H1 (cell line): Measurements from ENCODE around the gene ADGRG1. TPM values are rescaled to one million over a fixed set of nuclear protein-coding genes. Genes with fewer than 3 reads are reported as not detected.
A peak's percentile ranks its signal among the peaks of the same experiment; 100 is the strongest.

Experiments
- CTCF ChIA-PET: fragments of 300-600 bp; sonication (Branson Sonifier 250); formaldehyde crosslinking; loops from one replicate; lab custom pipeline; 2021; ENCODE audit not compliant: partially characterized antibody; lab: Charles Lee
- POLR2A ChIA-PET: fragments of 300-600 bp; sonication (Branson Sonifier 250); formaldehyde crosslinking; loops from one replicate; lab custom pipeline; 2021; ENCODE audit warnings: inconsistent platforms; ENCODE audit not compliant: partially characterized antibody; lab: Charles Lee
- DNase-seq, 2 experiments: peaks; one replicate each; pipeline versions ENCODE4 v3.0.0 to v3.0.0-alpha.2; 2010 to 2022; ENCODE audit warnings: low spot score in 2 of 2, low read depth in 1 of 2, mixed read lengths in 1 of 2
- FAIRE-seq: peaks from 2 replicates; lab custom pipeline; 2011; peaks lifted over from hg19 to GRCh38; lab: Jason Lieb, UNC
- H2AFZ ChIP-seq: 2 replicates; pipeline ENCODE4 v1.8.1; 2012; ENCODE audit warnings: low read length, inconsistent platforms
- H2AK5ac ChIP-seq: 2 replicates; pipeline ENCODE4 v1.6.1; 2013; ENCODE audit warnings: low read depth, low read length
- H2BK120ac ChIP-seq: replicated peaks from 2 replicates; pipeline ENCODE3; 2013; ENCODE audit warnings: low read depth, low read length, inconsistent platforms
- H2BK12ac ChIP-seq: 2 replicates; pipeline ENCODE4 v1.6.1; 2013; ENCODE audit warnings: low read depth, low read length
- H2BK15ac ChIP-seq: 2 replicates; pipeline ENCODE4 v1.6.1; 2013; ENCODE audit warnings: low read length
- H2BK20ac ChIP-seq: 2 replicates; pipeline ENCODE4 v1.6.1; 2013; ENCODE audit warnings: low read length
- H2BK5ac ChIP-seq: 2 replicates; pipeline ENCODE4 v1.6.1; 2013; ENCODE audit warnings: low read depth, low read length
- H3K14ac ChIP-seq: 2 replicates; pipeline ENCODE4 v1.6.1; 2013; ENCODE audit warnings: inconsistent platforms; ENCODE audit not compliant: insufficient read length
- H3K18ac ChIP-seq: 2 replicates; pipeline ENCODE4 v1.6.1; 2013; ENCODE audit warnings: low read length; ENCODE audit errors: extremely low read depth
- H3K23ac ChIP-seq: 2 replicates; pipeline ENCODE4 v1.6.1; 2013; ENCODE audit warnings: inconsistent platforms; ENCODE audit not compliant: insufficient read length
- H3K23me2 ChIP-seq: 2 replicates; pipeline ENCODE4 v1.6.1; 2013; ENCODE audit warnings: low read depth, low read length
- H3K27ac ChIP-seq: 2 replicates; pipeline ENCODE4 v1.6.1; 2011; ENCODE audit warnings: low read depth, low read length, inconsistent platforms
- H3K27me3 ChIP-seq, 4 experiments: replicated peaks in 1 of 4; 1 replicate in 1 of 4; 2 replicates in 3 of 4; pipeline versions ENCODE4 v1.6.1 to v1.8.1; 2011 to 2013; ENCODE audit warnings: low read length in 3 of 4, mild to moderate bottlenecking in 3 of 4, inconsistent platforms in 2 of 4, mixed read lengths in 2 of 4, moderate library complexity in 1 of 4; ENCODE audit not compliant: control insufficient read depth in 3 of 4, insufficient read depth in 3 of 4; ENCODE audit errors: extremely low read depth in 1 of 4
- H3K36me3 ChIP-seq, 4 experiments: 2 replicates each; pipeline versions ENCODE4 v1.6.1 to v1.8.1; 2011 to 2013; ENCODE audit warnings: mild to moderate bottlenecking in 4 of 4, low read length in 3 of 4, moderate library complexity in 2 of 4, control low read depth in 1 of 4, inconsistent platforms in 1 of 4; ENCODE audit not compliant: insufficient read depth in 4 of 4, control insufficient read depth in 2 of 4
- H3K4ac ChIP-seq: replicated peaks from 2 replicates; pipeline ENCODE3; 2013; ENCODE audit warnings: low read length, low read depth, mixed read lengths, inconsistent platforms; ENCODE audit not compliant: insufficient read length
- H3K4me1 ChIP-seq, 4 experiments: replicated peaks in 1 of 4; 1 replicate in 1 of 4; 2 replicates in 3 of 4; pipeline versions ENCODE4 v1.6.1 to v1.8.1; 2011 to 2013; ENCODE audit warnings: low read length in 3 of 4, inconsistent platforms in 2 of 4, mixed read lengths in 1 of 4; ENCODE audit not compliant: insufficient read depth in 4 of 4, control insufficient read depth in 3 of 4
- H3K4me2 ChIP-seq, 2 experiments: 2 replicates each; pipeline versions ENCODE4 v1.6.1 to v1.8.1; 2011 to 2013; ENCODE audit warnings: low read depth in 2 of 2, low read length in 2 of 2, control low read depth in 1 of 2, inconsistent platforms in 1 of 2, mild to moderate bottlenecking in 1 of 2; ENCODE audit not compliant: insufficient read depth in 1 of 2
- H3K4me3 ChIP-seq, 4 experiments: fragments of 200-600, 300-600 bp in 1 of 4; sonication (generic), shearing (Covaris generic), sonication (Bioruptor Twin) in 1 of 4; 2 replicates each; pipeline versions ENCODE4 v1.5.1 to v1.8.1; 2011 to 2016; ENCODE audit warnings: low read length in 4 of 4, low read depth in 3 of 4, control low read depth in 2 of 4, inconsistent platforms in 2 of 4, mild to moderate bottlenecking in 2 of 4, mixed read lengths in 1 of 4, moderate library complexity in 1 of 4; ENCODE audit not compliant: insufficient read depth in 2 of 4; ENCODE audit errors: extremely low read depth in 1 of 4
- H3K56ac ChIP-seq: replicated peaks from 2 replicates; pipeline ENCODE3; 2013; ENCODE audit warnings: low read depth, mild to moderate bottlenecking, mixed read lengths, low read length, inconsistent platforms; ENCODE audit not compliant: insufficient read length
- H3K79me1 ChIP-seq: 2 replicates; pipeline ENCODE4 v1.6.1; 2013; ENCODE audit warnings: low read depth, low read length, control low read depth
- H3K79me2 ChIP-seq, 2 experiments: 2 replicates each; pipeline versions ENCODE4 v1.6.1 to v1.8.1; 2012 to 2013; ENCODE audit warnings: low read length in 2 of 2, mild to moderate bottlenecking in 2 of 2, inconsistent platforms in 1 of 2; ENCODE audit not compliant: insufficient read depth in 2 of 2, control insufficient read depth in 1 of 2
- H3K9ac ChIP-seq, 4 experiments: replicated peaks in 1 of 4; 1 replicate in 1 of 4; 2 replicates in 3 of 4; pipeline versions ENCODE4 v1.6.1 to v1.8.1; 2011 to 2013; ENCODE audit warnings: low read depth in 3 of 4, low read length in 3 of 4, control low read depth in 2 of 4, mild to moderate bottlenecking in 2 of 4, moderate library complexity in 2 of 4, inconsistent platforms in 1 of 4; ENCODE audit errors: extremely low read depth in 1 of 4
- H3K9me3 ChIP-seq, 2 experiments: 2 replicates each; pipeline versions ENCODE4 v1.6.1 to v1.8.1; 2012 to 2013; ENCODE audit warnings: mild to moderate bottlenecking in 2 of 2, moderate library complexity in 2 of 2, control low read depth in 1 of 2, inconsistent platforms in 1 of 2, low read depth in 1 of 2, low read length in 1 of 2, mixed read lengths in 1 of 2; ENCODE audit not compliant: insufficient read depth in 2 of 2
- H4K20me1 ChIP-seq, 2 experiments: replicated peaks in 1 of 2; 2 replicates each; pipeline versions ENCODE3 to v1.8.1; 2011 to 2013; ENCODE audit warnings: inconsistent platforms in 2 of 2, low read length in 2 of 2, mild to moderate bottlenecking in 1 of 2; ENCODE audit not compliant: insufficient read depth in 2 of 2, control insufficient read depth in 1 of 2
- H4K5ac ChIP-seq: 2 replicates; pipeline ENCODE4 v1.6.1; 2013; ENCODE audit warnings: low read length, low read depth, mixed read lengths, inconsistent platforms; ENCODE audit not compliant: insufficient read length
- H4K8ac ChIP-seq: 2 replicates; pipeline ENCODE4 v1.8.0; 2013; ENCODE audit warnings: mild to moderate bottlenecking, moderate library complexity, low read length, inconsistent platforms; ENCODE audit not compliant: insufficient read depth; ENCODE audit errors: extremely low read depth
- H4K91ac ChIP-seq: replicated peaks from 2 replicates; pipeline ENCODE3; 2013; ENCODE audit warnings: low read length, mixed read lengths, inconsistent platforms; ENCODE audit not compliant: insufficient read length
- FOSL1 ChIP-seq: IDR thresholded peaks from 2 replicates; pipeline ENCODE4 v1.6.1; 2011; ENCODE audit warnings: mild to moderate bottlenecking, low read depth, low read length, moderate library complexity; ENCODE audit not compliant: insufficient read depth
- GABPA ChIP-seq: IDR thresholded peaks from 2 replicates; pipeline ENCODE4 v1.6.1; 2011; ENCODE audit warnings: mild to moderate bottlenecking, low read length, moderate library complexity, borderline replicate concordance; ENCODE audit not compliant: insufficient read depth
- JUN ChIP-seq: IDR thresholded peaks from 2 replicates; pipeline ENCODE4 v1.6.1; 2011; ENCODE audit warnings: low read depth, mild to moderate bottlenecking, improper control_type of control experiment, low read length
- KDM4A ChIP-seq: IDR thresholded peaks from one replicate; pipeline ENCODE4 v1.7.1; 2012; ENCODE audit warnings: low read depth, mild to moderate bottlenecking, moderate library complexity, low read length, inconsistent platforms; ENCODE audit not compliant: severe bottlenecking
- MAFK ChIP-seq: IDR thresholded peaks from 2 replicates; pipeline ENCODE4 v1.6.1; 2012; ENCODE audit warnings: low read depth, mild to moderate bottlenecking, improper control_type of control experiment, low read length
- RXRA ChIP-seq: IDR thresholded peaks from 2 replicates; pipeline ENCODE4 v1.6.1; 2011; ENCODE audit warnings: low read depth, mild to moderate bottlenecking, low read length, moderate library complexity; ENCODE audit not compliant: insufficient read depth
- SP1 ChIP-seq: IDR thresholded peaks from 2 replicates; pipeline ENCODE4 v1.6.1; 2011; ENCODE audit warnings: low read depth, low read length
- SP2 ChIP-seq: IDR thresholded peaks from 2 replicates; pipeline ENCODE4 v1.6.1; 2012; ENCODE audit warnings: mild to moderate bottlenecking, low read length, inconsistent platforms
- SUZ12 ChIP-seq: fragments of 200-600 bp; sonication (generic); IDR thresholded peaks from 2 replicates; pipeline ENCODE4 v1.6.1; 2012; ENCODE audit warnings: mild to moderate bottlenecking, inconsistent platforms, low read length, moderate library complexity, mixed read lengths
- YY1 ChIP-seq: IDR thresholded peaks from 2 replicates; pipeline ENCODE4 v1.6.1; 2011; ENCODE audit warnings: low read depth, mild to moderate bottlenecking, low read length
- WGBS, 2 experiments: shearing (Covaris generic) in 1 of 2; methylation state at CpG; one replicate each; pipeline versions ENCODE4 v1.1.6 to v1.1.7; 2013 to 2015; ENCODE audit warnings: low lambda C conversion rate in 2 of 2, mixed read lengths in 2 of 2, inconsistent platforms in 1 of 2, low coverage in 1 of 2, missing lambda C conversion rate in 1 of 2; ENCODE audit not compliant: insufficient replicate concordance in 2 of 2, insufficient coverage in 1 of 2, insufficient read length in 1 of 2; ENCODE audit errors: extremely low coverage in 1 of 2, missing lambda C conversion rate in 1 of 2; 5-methylcytosine and 5-hydroxymethylcytosine counted together
- polyA plus RNA-seq, 7 experiments: library from polyadenylated mRNA; depleted of rRNA in 3 of 7; stranded (reverse) in 5 of 7; unstranded in 2 of 7; fragments of >200 nt in 5 of 7; fragments of 200-250 nt in 2 of 7; gene quantifications; 1 replicate in 5 of 7; 2 replicates in 1 of 7; 4 replicates in 1 of 7; pipeline versions ENCODE4 v1.2.1 to v1.2.3, GENCODE V29; 2011 to 2013; ENCODE audit warnings: missing spikeins in 2 of 7, mixed read lengths in 2 of 7
- total RNA-seq: library from RNA; stranded (reverse); fragmentation: NEBNext Ultra II Directional; extraction: Animal tissue kit (Norgen Biotek cat#: 25700); gene quantifications from 2 replicates; pipeline ENCODE4 v1.2.1, GENCODE V29; 2021
- TF ChIP-seq, protein P1 (sequence below): IDR thresholded peaks from 2 replicates; pipeline ENCODE4 v1.6.1; 2011; ENCODE audit warnings: low read depth, mild to moderate bottlenecking, low read length; ENCODE audit not compliant: insufficient read depth

Gene ADGRG1
- total and polyA plus RNA-seq, 2 of the 8 experiments (the other 6 are each of a cell fraction or from before 2014, with no cell fraction given), result 1.3 to 2.6 TPM

DNA sequence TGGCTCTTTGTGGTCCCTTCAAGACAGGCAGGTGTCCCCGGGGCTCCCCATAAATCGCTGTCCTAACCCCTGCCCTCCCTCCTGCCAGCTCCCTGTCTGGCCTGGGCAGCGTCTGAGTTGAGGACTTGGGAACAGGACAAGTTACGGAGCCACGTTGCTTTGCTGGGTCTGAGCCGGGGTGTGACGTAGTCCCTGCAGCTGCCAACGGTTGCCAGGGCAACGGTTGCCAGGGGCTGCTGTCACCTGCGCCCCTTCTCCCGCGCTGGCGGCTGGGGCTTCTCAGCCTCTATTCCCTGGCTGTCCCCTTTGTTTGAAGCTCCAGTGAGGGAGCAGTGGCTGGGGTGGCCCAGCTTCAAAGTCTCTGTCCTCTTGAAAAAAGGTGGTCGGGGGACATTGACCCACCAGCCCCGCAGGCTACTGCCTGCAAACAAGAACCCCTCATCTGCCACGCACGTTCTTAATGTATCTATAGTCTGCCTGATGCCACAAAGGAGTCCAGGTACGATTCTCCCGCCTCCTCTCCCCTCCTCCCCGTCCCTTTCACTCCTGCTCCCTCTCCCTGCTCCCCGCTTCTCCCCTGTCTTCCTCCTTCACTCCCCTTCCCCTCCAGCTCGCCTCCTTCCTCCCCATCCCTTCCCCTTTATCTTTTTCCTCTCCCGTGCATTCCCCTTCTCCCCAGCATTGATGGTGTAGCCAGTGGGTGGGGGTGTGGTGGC lies 10.9 kb downstream of the ADGRG1 start:
- H2BK12ac ChIP-seq, result no peak overlapping the region
- H2BK120ac ChIP-seq, result no peak overlapping the region
- no peak overlapping the region for H2BK5ac ChIP-seq
- DNase-seq (peak in 1 of 2 experiments; percentile 84), FAIRE-seq (peak; percentile 52)
- H3K4me1 ChIP-seq, result peaks cover 0 to 3% (median 1%) of the 10 kb centered on the region in 4 experiments; a peak in 4 of 7 replicates
- no peak overlapping the region for H3K18ac ChIP-seq
- H3K9me3 ChIP-seq, result no peaks in the 10 kb centered on the region; a peak in 2 of 4 replicates
- no peak overlapping the region for H4K5ac ChIP-seq
- H3K4ac ChIP-seq, result no peak overlapping the region
- H3K14ac ChIP-seq, result no peak overlapping the region
- no peak overlapping the region for H2AFZ ChIP-seq
- no peak overlapping the region for H4K8ac ChIP-seq
- H2BK20ac ChIP-seq, result no peak overlapping the region
- peaks cover 0 to 6% (median 4%) of the 10 kb centered on the region in 4 experiments; a peak in 5 of 7 replicates for H3K27me3 ChIP-seq
- peak overlapping the region; percentile 40 to 61; a peak in 3 of 4 replicates for H3K4me2 ChIP-seq
- H4K91ac ChIP-seq, result no peak overlapping the region
- H3K56ac ChIP-seq, result no peak overlapping the region
- H4K20me1 ChIP-seq, result peaks cover 0 to 6% of the 10 kb centered on the region in 2 experiments
- POLR2A ChIA-PET, result interaction anchor here (0.7 to 3.1 kb wide), 6 partner anchors 12 to 193 kb away, joined by 3 to 11 read pairs (median 4); partner anchors contain the start of genes ADGRG1 and KATNB1
- 27% methylated on average over 19 of the region's 23 CpGs; no CpG with 5 or more reads in 1 of the 2 experiments for WGBS, 2 experiments
- H3K36me3 ChIP-seq, result no peaks in the 10 kb centered on the region; a peak in 1 of 8 replicates
- no peak overlapping the region for H2AK5ac ChIP-seq
- H2BK15ac ChIP-seq, result no peak overlapping the region
- no peak overlapping the region for H3K23ac ChIP-seq
- no peaks in the 10 kb centered on the region; the same call in 1 of the 2 replicates for H3K79me1 ChIP-seq
- no peaks in the 10 kb centered on the region; the same call in 1 of the 2 replicates for H3K23me2 ChIP-seq
- no peak overlapping the region for H3K9ac ChIP-seq
- peak overlapping the region in 1 of 4 experiments; percentile 18; a peak in 2 of 8 replicates for H3K4me3 ChIP-seq
- CTCF ChIA-PET, result interaction anchor here (0.6 to 9.2 kb wide), 19 partner anchors 8 to 692 kb away, joined by 3 to 104 read pairs (median 4); partner anchors contain the start of genes ADGRG1 and KATNB1
- no peak overlapping the region for H3K27ac ChIP-seq
- no peaks in the 10 kb centered on the region for H3K79me2 ChIP-seq
- no peak for TF ChIP-seq YY1
- TF ChIP-seq SP2, result no peak
- no peak for TF ChIP-seq RXRA
- no peak for TF ChIP-seq GABPA
- no peak for TF ChIP-seq SUZ12
- TF ChIP-seq KDM4A, result no peak
- TF ChIP-seq SP1, result no peak
- TF ChIP-seq JUN, result no peak
- no peak for TF ChIP-seq FOSL1
- TF ChIP-seq, protein P1, sequence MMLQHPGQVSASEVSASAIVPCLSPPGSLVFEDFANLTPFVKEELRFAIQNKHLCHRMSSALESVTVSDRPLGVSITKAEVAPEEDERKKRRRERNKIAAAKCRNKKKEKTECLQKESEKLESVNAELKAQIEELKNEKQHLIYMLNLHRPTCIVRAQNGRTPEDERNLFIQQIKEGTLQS, result no peak
- no peak for TF ChIP-seq MAFK
